Endothelial cell of umbilical vein (primary cell): Measurements from ENCODE around the gene SNX9. TPM values are rescaled to one million over a fixed set of nuclear protein-coding genes. Genes with fewer than 3 reads are reported as not detected.

Experiments used
- BruUV-seq: library from RNA; stranded (reverse); fragments of 400-500 nt; replicated peaks from 2 replicates; lab custom pipeline; 2021; lab: Mats Ljungman, UMichigan
- CTCF ChIA-PET: fragments of 300-600, 350-600 bp; sonication (Branson Sonifier 250); formaldehyde crosslinking; loops from one replicate; lab custom pipeline; 2021; ENCODE audit warnings: antibody characterized with exemption, inconsistent platforms; lab: Charles Lee
- POLR2A ChIA-PET: fragments of 300-600, 350-600 bp; sonication (Branson Sonifier 250); formaldehyde crosslinking; loops from one replicate; lab custom pipeline; 2021; ENCODE audit warnings: antibody characterized with exemption, inconsistent platforms; lab: Charles Lee
- DNase-seq: peaks from one replicate; pipeline ENCODE4 v3.0.0-alpha.2; 2011; ENCODE audit warnings: low read depth, low spot score
- FAIRE-seq: peaks from 2 replicates; lab custom pipeline; 2011; peaks lifted over from hg19 to GRCh38; lab: Jason Lieb, UNC
- H2AFZ ChIP-seq: 2 replicates; pipeline ENCODE4 v1.6.0; 2012; ENCODE audit warnings: low read depth, low read length, control low read depth, inconsistent platforms
- H3K27ac ChIP-seq: 2 replicates; pipeline ENCODE4 v1.5.1; 2011; ENCODE audit warnings: low read depth, mild to moderate bottlenecking, control low read depth, low read length, moderate library complexity; ENCODE audit not compliant: insufficient read depth
- H3K27me3 ChIP-seq, 2 experiments: 2 replicates each; pipeline versions ENCODE4 v1.6.0 to v1.6.1; 2011; ENCODE audit warnings: low read length in 2 of 2, mixed read lengths in 1 of 2; ENCODE audit not compliant: control insufficient read depth in 2 of 2, insufficient read depth in 2 of 2
- H3K36me3 ChIP-seq, 2 experiments: 2 replicates in 1 of 2; 3 replicates in 1 of 2; pipeline ENCODE4 v1.5.1; 2011; ENCODE audit warnings: low read length in 2 of 2, mild to moderate bottlenecking in 1 of 2, moderate library complexity in 1 of 2; ENCODE audit not compliant: control insufficient read depth in 2 of 2, insufficient read depth in 2 of 2; ENCODE audit errors: extremely low read depth in 1 of 2
- H3K4me1 ChIP-seq: 3 replicates; pipeline ENCODE4 v1.5.1; 2011; ENCODE audit warnings: mild to moderate bottlenecking, low read length; ENCODE audit not compliant: control insufficient read depth, insufficient read depth; ENCODE audit errors: extremely low read depth
- H3K4me2 ChIP-seq: 2 replicates; pipeline ENCODE4 v1.6.1; 2011; ENCODE audit warnings: low read length, control low read depth, mixed read lengths; ENCODE audit not compliant: insufficient read depth
- H3K4me3 ChIP-seq, 3 experiments: fragments of 200-600 bp in 1 of 3; sonication (generic), shearing (Covaris generic) in 1 of 3; replicated peaks in 1 of 3; 2 replicates each; pipeline ENCODE4 v1.5.1; 2011 to 2016; ENCODE audit warnings: control low read depth in 3 of 3, low read length in 3 of 3, mild to moderate bottlenecking in 2 of 3, inconsistent platforms in 1 of 3, low read depth in 1 of 3, moderate library complexity in 1 of 3; ENCODE audit not compliant: insufficient read depth in 1 of 3
- H3K79me2 ChIP-seq: 2 replicates; pipeline ENCODE4 v1.6.0; 2012; ENCODE audit warnings: low read length, inconsistent platforms; ENCODE audit not compliant: control insufficient read depth, insufficient read depth
- H3K9ac ChIP-seq: replicated peaks from 2 replicates; pipeline ENCODE3; 2011; ENCODE audit warnings: low read length, control low read depth; ENCODE audit not compliant: insufficient read depth; ENCODE audit errors: extremely low read depth
- H3K9me1 ChIP-seq: replicated peaks from 3 replicates; pipeline ENCODE4 v1.6.0; 2011; ENCODE audit warnings: mild to moderate bottlenecking, low read length; ENCODE audit not compliant: control insufficient read depth, insufficient read depth; ENCODE audit errors: extremely low read depth
- H3K9me3 ChIP-seq: replicated peaks from 2 replicates; pipeline ENCODE4 v1.5.1; 2012; ENCODE audit warnings: low read length, inconsistent platforms; ENCODE audit not compliant: control insufficient read depth, insufficient read depth
- H4K20me1 ChIP-seq: replicated peaks from 2 replicates; pipeline ENCODE3; 2011; ENCODE audit warnings: mild to moderate bottlenecking, low read length; ENCODE audit not compliant: control insufficient read depth, insufficient read depth; ENCODE audit errors: extremely low read depth
- CTCF ChIP-seq, 2 donors: IDR thresholded peaks; 1 replicate in 1 of 2; 2 replicates in 1 of 2; pipeline ENCODE4 v1.5.1; 2011; ENCODE audit warnings: low read length in 2 of 2, mild to moderate bottlenecking in 2 of 2, moderate library complexity in 2 of 2, control low read depth in 1 of 2, inconsistent platforms in 1 of 2, low read depth in 1 of 2; ENCODE audit not compliant: insufficient read depth in 1 of 2; ENCODE audit errors: extremely low read depth in 1 of 2
- EZH2 ChIP-seq: IDR thresholded peaks from 2 replicates; pipeline ENCODE4 v1.6.1; 2012; ENCODE audit warnings: borderline replicate concordance, low read depth, mild to moderate bottlenecking, moderate library complexity, low read length, inconsistent platforms; ENCODE audit not compliant: severe bottlenecking
- FOS ChIP-seq: IDR thresholded peaks from 2 replicates; pipeline ENCODE4 v1.6.1; 2011; ENCODE audit warnings: mild to moderate bottlenecking, low read length, moderate library complexity, borderline replicate concordance; ENCODE audit not compliant: insufficient read depth
- GATA2 ChIP-seq: IDR thresholded peaks from 2 replicates; pipeline ENCODE4 v1.7.0; 2011; ENCODE audit warnings: low read depth, mild to moderate bottlenecking, moderate library complexity, mixed read lengths, low read length; ENCODE audit not compliant: insufficient read length, insufficient read depth
- JUN ChIP-seq: IDR thresholded peaks from 2 replicates; pipeline ENCODE4 v1.6.1; 2011; ENCODE audit warnings: borderline replicate concordance, low read depth; ENCODE audit not compliant: insufficient read length, insufficient read depth
- MAX ChIP-seq: IDR thresholded peaks from 2 replicates; pipeline ENCODE4 v1.6.1; 2011; ENCODE audit not compliant: insufficient read depth, insufficient read length
- MYC ChIP-seq: IDR thresholded peaks from one replicate; pipeline ENCODE4 v1.6.1; 2011; ENCODE audit warnings: mild to moderate bottlenecking, low read depth, low read length
- POLR2A ChIP-seq: IDR thresholded peaks from 2 replicates; pipeline ENCODE4 v1.6.1; 2012; ENCODE audit warnings: low read depth, mild to moderate bottlenecking, control low read depth, low read length
- POLR2AphosphoS5 ChIP-seq: IDR thresholded peaks from 2 replicates; pipeline ENCODE4 v1.6.1; 2012; ENCODE audit warnings: low read depth, mild to moderate bottlenecking, control low read depth, low read length, moderate library complexity; ENCODE audit not compliant: insufficient read depth
- dilution Hi-C: fragments of 300-500 bp; cut with MboI; formaldehyde crosslinking; loops from one replicate; pipeline ENCODE4 v1.15.0; 2019; ENCODE audit warnings: low sequenced_read_pairs; ENCODE audit not compliant: extremely low pct_ligation_motif_present
- intact Hi-C: fragments of 100-400 bp; cut with micrococcal nuclease; formaldehyde crosslinking; loops from one replicate; pipeline ENCODE4 v1.10.0; 2022
- polyA plus RNA-seq, 4 experiments: library from polyadenylated mRNA; depleted of rRNA in 3 of 4; stranded (reverse) in 3 of 4; unstranded in 1 of 4; fragments of >200 nt; gene quantifications; 2 replicates each; pipeline versions ENCODE4 v1.2.1 to v1.2.3, GENCODE V29; 2011 to 2012; ENCODE audit warnings: missing spikeins in 1 of 4
- total RNA-seq: library from RNA; stranded (reverse); gene quantifications from 2 replicates; pipeline ENCODE4 v1.2.3, GENCODE V29; 2021

SNX9 gene
- total and polyA plus RNA-seq, 2 donors (not counting 3 experiments of a cell fraction or from before 2014, with no cell fraction given): 27.5 to 54.5 TPM

- H3K9me1 ChIP-seq: no peaks in the 10 kb centered on the region
- intact Hi-C loops: no loop called here
- CTCF ChIA-PET: interaction anchor here (0.9 to 1.2 kb wide), 4 partner anchors 9 to 82 kb away, joined by 3 to 4 read pairs (median 3); no protein-coding TSS in a partner anchor
- peaks cover 16% of the 10 kb centered on the region for H3K4me1 ChIP-seq
- H3K4me3 ChIP-seq: no peak overlapping the region
- H3K9ac ChIP-seq: no peak overlapping the region
- no peaks in the 10 kb centered on the region for H3K36me3 ChIP-seq
- H3K4me2 ChIP-seq: no peak overlapping the region
- no peaks in the 10 kb centered on the region for H3K9me3 ChIP-seq
- dilution Hi-C loops: no loop called here
- DNase-seq: no peak
- H3K27me3 ChIP-seq: no peaks in the 10 kb centered on the region
- TF ChIP-seq EZH2 (no peak), FOS (peak; percentile 10)
- H3K27ac ChIP-seq: no peak overlapping the region
- POLR2A ChIA-PET: no interaction called here
- H4K20me1 ChIP-seq: peaks cover 6% of the 10 kb centered on the region
- peaks cover 97% of the 10 kb centered on the region for H3K79me2 ChIP-seq
- FAIRE-seq: no peak
- BruUV-seq: no TSS peak
- no peak overlapping the region for H2AFZ ChIP-seq
These were observed 15.8 kb downstream of the SNX9 start for GRCh38 chr6:157838718-157839430.

GRCh38 chr6:157839606-157840005 is 16.6 kb downstream of the SNX9 start:
- CTCF ChIA-PET: interaction anchor here (1.0 to 1.4 kb wide), 4 partner anchors 24 to 83 kb away, joined by 3 to 6 read pairs (median 4); no protein-coding TSS in a partner anchor
- POLR2A ChIA-PET: no interaction called here
- Histone ChIP-seq H2AFZ (no peak overlapping the region), H3K79me2 (peaks cover 96% of the 10 kb centered on the region), H3K27ac (no peak overlapping the region), H3K9ac (no peak overlapping the region), H3K36me3 (no peaks in the 10 kb centered on the region), H3K9me1 (no peaks in the 10 kb centered on the region), H3K4me1 (peaks cover 16% of the 10 kb centered on the region), H3K4me2 (no peak overlapping the region), H3K9me3 (no peaks in the 10 kb centered on the region), H3K27me3 (no peaks in the 10 kb centered on the region), H3K4me3 (no peak overlapping the region), H4K20me1 (peaks cover 4% of the 10 kb centered on the region)
- TF ChIP-seq POLR2A: no peak
- TF ChIP-seq POLR2AphosphoS5: no peak
- TF ChIP-seq MAX: no peak
- TF ChIP-seq JUN: no peak
- TF ChIP-seq GATA2: no peak
- no peak for TF ChIP-seq FOS
- TF ChIP-seq CTCF (IDR thresholded peaks at IDR 0.05; ENCODE audit: extremely low read depth in 1 of 2, insufficient read depth in 1 of 2, low read depth in 1 of 2, low read length in 2 of 2): no peak
- TF ChIP-seq EZH2: no peak
- TF ChIP-seq MYC: no peak
- dilution Hi-C loops (no loop called here), intact Hi-C loops (no loop called here)
- no TSS peak for BruUV-seq
- FAIRE-seq (no peak), DNase-seq (no peak)
